ENCODE results near the gene INSRR. TPM values are rescaled to one million over a fixed set of nuclear protein-coding genes. Genes with fewer than 3 reads are reported as not detected.

The INSRR gene
- total RNA-seq, 1 donor from 2014 or later, result not detected

- H3K27me3 ChIP-seq (ENCODE audit: control insufficient read depth, insufficient read depth, low read length), result peaks cover 35% of the 10 kb centered on the region
These were observed 15.8 kb upstream of the INSRR start for GRCh38 chr1:156874572-156875340.

GRCh38 chr1:156874142-156874541 is 15.2 kb upstream of the INSRR start:
- no peaks in the 10 kb centered on the region for H3K36me3 ChIP-seq (ENCODE audit: control insufficient read depth, insufficient read depth, low read length)
- DNase-seq (ENCODE audit: low read depth), result no peak
- H3K4me3 ChIP-seq (ENCODE audit: low read depth, low read length), result no peak overlapping the region
- no peak for TF ChIP-seq CTCF (IDR thresholded peaks at IDR 0.05; ENCODE audit: insufficient read depth, low read length, poor library complexity, severe bottlenecking)
- H3K27me3 ChIP-seq (ENCODE audit: control insufficient read depth, insufficient read depth, low read length), result peaks cover 34% of the 10 kb centered on the region

More at GRCh38 chr1:156874572-156875340, 15.8 kb upstream of the INSRR start:
- Histone ChIP-seq H3K36me3 (ENCODE audit: control insufficient read depth, insufficient read depth, low read length) (no peaks in the 10 kb centered on the region), H3K4me3 (ENCODE audit: low read depth, low read length) (no peak overlapping the region)
- no peak for DNase-seq (ENCODE audit: low read depth)
- no peak for TF ChIP-seq CTCF (IDR thresholded peaks at IDR 0.05; ENCODE audit: insufficient read depth, low read length, poor library complexity, severe bottlenecking)

GRCh38 chr1:156873659-156874058 is 14.7 kb upstream of the INSRR start:
- TF ChIP-seq CTCF (IDR thresholded peaks at IDR 0.05; ENCODE audit: insufficient read depth, low read length, poor library complexity, severe bottlenecking), result no peak

GRCh38 chr1:156869455-156869854 is 10.5 kb upstream of the INSRR start:
- no peaks in the 10 kb centered on the region for H3K36me3 ChIP-seq (ENCODE audit: control insufficient read depth, insufficient read depth, low read length)
- H3K27me3 ChIP-seq (ENCODE audit: control insufficient read depth, insufficient read depth, low read length), result peaks cover 9% of the 10 kb centered on the region
- no peak for DNase-seq (ENCODE audit: low read depth)

More at GRCh38 chr1:156873659-156874058, 14.7 kb upstream of the INSRR start:
- Histone ChIP-seq H3K27me3 (ENCODE audit: control insufficient read depth, insufficient read depth, low read length) (peaks cover 32% of the 10 kb centered on the region), H3K4me3 (ENCODE audit: low read depth, low read length) (no peak overlapping the region), H3K36me3 (ENCODE audit: control insufficient read depth, insufficient read depth, low read length) (no peaks in the 10 kb centered on the region)
- no peak for DNase-seq (ENCODE audit: low read depth)

GRCh38 chr1:156868341-156868740 is 9.4 kb upstream of the INSRR start:
- no peak for DNase-seq (ENCODE audit: low read depth)
- Histone ChIP-seq H3K4me3 (ENCODE audit: low read depth, low read length) (no peak overlapping the region), H3K27me3 (ENCODE audit: control insufficient read depth, insufficient read depth, low read length) (peaks cover 18% of the 10 kb centered on the region), H3K36me3 (ENCODE audit: control insufficient read depth, insufficient read depth, low read length) (no peaks in the 10 kb centered on the region)
- TF ChIP-seq CTCF (IDR thresholded peaks at IDR 0.05; ENCODE audit: insufficient read depth, low read length, poor library complexity, severe bottlenecking), result no peak

More at GRCh38 chr1:156869455-156869854, 10.5 kb upstream of the INSRR start:
- H3K4me3 ChIP-seq (ENCODE audit: low read depth, low read length), result no peak overlapping the region
- no peak for TF ChIP-seq CTCF (IDR thresholded peaks at IDR 0.05; ENCODE audit: insufficient read depth, low read length, poor library complexity, severe bottlenecking)

Measured in kidney epithelial cell (primary cell).